HuH-7 (cell line): ENCODE results near the gene TEX53.
A peak's percentile ranks its signal among the peaks of the same experiment; 100 is the strongest.

Experiments
- DNase-seq: peaks from one replicate; pipeline ENCODE4 v3.0.0; 2011; ENCODE audit warnings: low spot score

The TEX53 gene

DNA sequence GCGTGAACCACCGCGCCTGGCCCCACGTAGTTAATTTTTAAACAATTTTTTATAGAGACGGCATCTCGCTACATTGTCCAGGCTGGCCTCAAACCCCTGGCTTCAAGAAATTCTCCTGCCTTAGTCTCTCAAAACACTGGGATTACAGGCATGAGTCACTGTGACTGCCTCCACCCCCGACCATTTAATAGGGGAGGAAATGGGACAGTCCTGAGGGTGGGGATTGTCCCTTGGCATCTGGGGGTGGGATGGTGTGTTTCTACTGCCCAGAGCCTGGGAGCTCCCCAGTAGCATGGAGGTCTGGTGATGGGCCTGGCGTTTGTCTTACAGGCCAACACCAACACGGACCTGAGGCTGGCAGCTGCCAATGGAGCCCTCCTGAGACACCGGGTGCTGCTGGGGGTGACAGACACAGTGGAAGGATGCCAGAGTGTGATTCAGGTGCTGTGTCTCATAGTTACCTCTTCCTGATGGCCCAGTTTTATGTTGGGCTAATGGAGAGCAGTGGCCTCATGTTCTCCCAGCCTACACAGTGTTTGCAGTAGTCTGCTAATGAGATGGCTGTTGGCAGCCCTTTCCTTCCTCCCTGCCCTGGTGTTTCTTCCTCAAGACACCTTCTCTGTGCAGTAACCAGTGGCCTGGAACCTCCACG is 24.0 kb downstream of the TEX53 start:
- no peak for DNase-seq

DNA sequence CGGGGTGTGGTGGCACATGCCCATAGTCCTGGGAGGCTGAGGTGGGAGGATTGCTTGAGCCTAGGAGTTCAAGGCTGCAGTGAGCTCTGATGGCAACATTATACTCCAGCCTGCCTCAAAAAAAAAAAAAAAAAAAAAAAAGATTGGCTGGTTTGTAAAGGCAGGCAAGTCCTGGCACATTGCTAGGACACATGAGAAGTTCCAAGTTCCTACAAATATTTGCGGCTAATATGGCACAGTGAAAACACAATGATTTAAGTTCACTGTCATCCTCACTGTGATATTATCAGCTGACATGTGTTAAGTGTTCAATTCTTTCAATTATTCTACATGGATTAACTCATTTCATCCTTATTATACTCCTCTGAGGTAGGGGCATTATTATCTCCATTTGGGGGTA is 26.4 kb downstream of the TEX53 start:
- no peak for DNase-seq

DNA sequence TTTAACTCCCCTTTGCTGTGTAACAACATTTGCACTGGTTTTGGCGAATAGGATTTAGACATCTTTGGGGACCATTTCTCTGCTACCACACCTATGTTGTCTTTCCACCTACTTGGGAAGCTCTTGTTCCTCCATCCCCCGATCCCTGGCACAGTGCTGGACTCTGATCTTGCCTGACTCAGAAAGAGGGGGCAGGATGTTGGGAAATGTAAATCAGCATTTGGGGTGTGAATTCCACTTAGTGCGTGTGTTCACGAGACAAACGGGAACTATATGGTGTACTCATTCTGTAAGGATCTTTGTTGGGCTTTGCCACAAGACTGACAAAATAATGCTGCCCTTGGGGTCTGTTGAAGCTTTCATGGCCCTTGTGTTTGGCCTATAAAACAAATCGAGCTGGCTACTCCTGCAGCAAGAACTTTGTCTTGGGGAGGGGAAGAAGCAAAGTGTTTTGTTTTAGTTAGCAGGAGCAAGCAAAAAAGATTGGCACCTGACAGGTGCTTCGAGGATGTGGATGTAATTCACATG is 28.0 kb downstream of the TEX53 start:
- DNase-seq, result no peak

DNA sequence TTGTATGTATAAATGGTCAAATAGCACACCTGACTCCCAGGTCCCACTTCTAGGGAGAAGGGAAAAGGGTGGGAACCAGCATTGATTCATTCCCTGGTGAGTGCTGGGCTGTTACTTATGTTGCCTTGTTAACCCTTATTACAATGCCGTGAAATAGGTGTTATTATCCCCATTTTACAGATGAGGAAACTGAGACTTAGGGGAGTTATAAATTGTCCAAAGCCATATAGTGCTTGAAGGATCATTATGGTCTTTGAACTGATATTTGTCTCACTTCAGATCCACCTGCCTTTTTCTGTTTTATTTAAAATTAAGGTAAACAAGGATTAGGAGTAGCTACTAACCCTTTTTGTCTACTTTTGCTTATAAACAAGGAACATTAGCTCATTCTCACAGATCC is 30.1 kb downstream of the TEX53 start:
- DNase-seq, result no peak

DNA sequence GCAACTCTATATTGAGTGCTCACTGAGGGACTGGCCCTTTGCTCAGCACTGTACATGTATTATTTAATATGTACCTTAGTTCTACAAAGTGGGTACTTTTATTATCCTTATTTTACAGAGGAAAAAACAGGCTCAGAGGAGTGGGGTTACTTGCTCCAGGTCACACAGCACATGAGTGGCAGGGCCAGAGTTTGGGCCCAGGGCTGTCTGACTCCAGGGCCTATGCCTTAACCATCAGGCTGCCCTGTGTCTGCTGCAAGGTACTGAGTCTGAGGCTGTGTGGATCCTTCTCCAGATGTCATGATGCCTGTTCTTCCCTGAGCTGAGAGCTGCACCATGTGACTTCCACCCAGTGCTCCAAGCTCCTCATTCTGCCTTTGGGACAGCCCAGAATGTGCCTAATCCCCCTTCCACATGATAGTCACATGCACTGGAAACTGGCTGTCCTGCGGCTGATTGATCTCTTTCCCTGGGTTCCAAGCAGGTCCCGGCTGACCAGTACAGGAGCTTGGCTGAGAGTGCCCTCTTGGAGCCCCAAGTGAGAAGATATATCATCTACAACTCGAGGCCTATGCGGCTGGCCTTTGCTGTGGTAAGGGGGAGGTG is 31.1 kb downstream of the TEX53 start:
- DNase-seq, result no peak

DNA sequence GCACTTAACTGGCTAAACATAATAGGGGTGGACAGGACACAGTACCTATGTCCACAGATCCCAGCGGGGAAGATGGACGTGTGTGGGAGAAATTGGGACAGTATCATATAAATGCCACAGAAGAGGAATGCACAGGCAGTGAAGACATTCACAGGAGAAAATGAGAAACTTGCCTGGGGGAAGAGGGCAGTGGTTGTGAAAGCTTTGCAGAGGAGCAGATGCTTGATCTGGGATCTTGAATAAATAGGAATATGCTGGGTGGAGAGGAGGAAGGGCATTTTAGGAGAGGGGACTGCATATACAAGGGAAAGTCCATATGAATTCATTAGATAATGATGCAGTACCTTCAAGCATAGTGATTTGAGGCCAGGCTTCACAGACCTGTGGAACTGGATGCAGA is 32.9 kb downstream of the TEX53 start:
- no peak for DNase-seq

GRCh38 chr9:114621975-114622609 is 35.5 kb downstream of the TEX53 start:
- no peak for DNase-seq

DNA sequence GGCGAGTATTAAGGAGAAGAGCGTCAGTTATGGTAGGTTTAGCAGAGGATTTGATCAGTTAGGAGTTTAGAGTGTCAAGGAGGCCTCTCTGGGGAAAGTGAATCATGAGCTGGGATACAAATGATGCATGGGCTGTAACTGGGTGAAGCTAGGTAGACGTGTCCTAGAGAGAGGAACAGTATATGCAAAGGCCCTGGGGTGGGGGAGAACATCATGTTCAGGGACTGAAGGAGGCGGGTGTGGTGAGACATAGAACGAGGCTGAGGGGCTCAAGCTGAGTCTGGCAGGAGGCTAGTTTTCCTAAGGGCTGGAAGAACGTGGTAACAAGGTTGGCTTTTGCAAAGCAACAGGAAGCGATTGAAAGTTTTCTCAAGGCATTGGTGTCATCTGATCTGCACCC is 36.0 kb downstream of the TEX53 start:
- no peak for DNase-seq

DNA sequence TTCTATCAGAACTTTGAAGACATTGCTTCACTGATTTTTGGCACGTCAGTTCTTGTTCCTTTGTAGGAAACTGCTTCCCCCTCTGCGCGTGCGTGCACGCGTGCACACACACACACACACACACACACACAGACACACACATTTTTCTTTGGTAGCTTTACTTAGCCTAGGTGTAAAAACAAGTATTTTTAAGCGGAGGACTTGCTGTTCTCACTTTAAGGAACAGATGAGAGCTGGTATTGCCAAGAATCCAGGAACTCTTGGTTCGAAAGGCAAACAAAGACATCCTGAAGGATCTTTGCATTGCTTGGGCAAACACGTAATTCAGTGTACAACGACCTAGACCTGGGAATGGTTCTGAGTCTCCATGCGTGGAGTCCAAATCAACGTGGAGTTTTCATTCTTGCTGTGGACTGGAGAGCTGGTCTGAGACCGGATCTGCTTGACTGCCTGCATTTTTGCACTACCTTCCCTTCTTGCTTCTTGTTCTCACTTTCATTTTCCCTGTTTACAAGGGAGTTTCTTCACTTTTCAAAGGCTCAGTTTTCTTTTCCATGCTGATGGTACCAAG is 38.3 kb downstream of the TEX53 start:
- no peak for DNase-seq

- DNase-seq, result no peak
Measured at GRCh38 chr9:114616684-114617520, 40.7 kb downstream of the TEX53 start.

GRCh38 chr9:114614373-114614772 is 43.2 kb downstream of the TEX53 start:
- DNase-seq, result no peak

DNA sequence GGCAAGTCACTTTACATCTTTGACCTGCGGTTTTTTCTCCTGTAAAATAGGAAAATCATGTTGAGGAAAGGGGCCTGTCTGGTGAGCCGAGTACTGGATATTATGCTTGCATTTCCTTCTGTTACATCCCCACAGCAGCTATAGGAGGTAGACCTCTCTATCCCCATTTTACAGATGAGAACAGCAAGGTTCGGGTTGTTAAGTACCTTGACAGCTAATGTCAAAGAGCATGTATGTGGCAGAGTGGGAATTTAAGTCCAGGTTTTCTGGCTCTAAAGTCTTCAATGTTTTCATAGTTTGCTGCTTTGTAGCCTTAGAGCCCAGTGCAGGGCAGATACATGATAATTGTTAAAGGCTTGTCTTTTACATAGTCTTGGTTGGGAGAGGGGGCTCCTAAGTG is 43.7 kb downstream of the TEX53 start:
- no peak for DNase-seq

GRCh38 chr9:114613087-114613486 is 44.5 kb downstream of the TEX53 start:
- no peak for DNase-seq

DNA sequence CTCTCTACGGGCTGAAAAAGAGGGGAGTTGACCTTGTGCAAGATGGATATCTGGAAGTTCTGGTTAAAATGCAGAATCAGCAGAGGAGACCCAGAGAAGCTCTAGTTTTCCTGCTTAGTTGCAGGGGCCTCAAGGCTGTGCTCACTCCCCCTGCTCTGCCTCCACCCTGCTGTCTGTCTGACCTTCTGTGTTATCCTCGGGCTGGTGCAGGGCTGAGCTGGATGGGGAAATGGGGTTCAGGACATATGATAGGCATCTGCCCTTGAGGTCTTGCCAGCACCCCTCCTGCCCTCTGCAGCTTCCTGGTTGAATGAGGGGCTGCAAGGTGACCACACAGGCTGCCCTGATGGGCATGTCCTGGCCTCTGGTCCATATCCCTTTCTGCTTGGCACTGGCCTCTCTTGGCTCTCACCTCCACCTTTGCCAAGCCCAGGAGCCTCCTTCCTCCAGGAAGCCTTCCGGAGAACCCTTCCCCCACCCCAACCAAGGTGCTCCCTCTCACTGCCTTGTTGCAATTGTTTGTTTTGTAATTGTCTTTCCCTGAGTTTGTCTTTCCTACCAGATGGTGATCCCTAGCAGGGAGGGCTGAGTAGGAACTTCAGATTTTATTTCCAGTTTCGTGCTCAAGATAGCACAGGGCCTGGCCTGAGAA is 45.2 kb downstream of the TEX53 start:
- DNase-seq, result no peak

- DNase-seq, result peak; percentile 57
Measured at GRCh38 chr9:114611516-114612271, 45.9 kb downstream of the TEX53 start.

DNA sequence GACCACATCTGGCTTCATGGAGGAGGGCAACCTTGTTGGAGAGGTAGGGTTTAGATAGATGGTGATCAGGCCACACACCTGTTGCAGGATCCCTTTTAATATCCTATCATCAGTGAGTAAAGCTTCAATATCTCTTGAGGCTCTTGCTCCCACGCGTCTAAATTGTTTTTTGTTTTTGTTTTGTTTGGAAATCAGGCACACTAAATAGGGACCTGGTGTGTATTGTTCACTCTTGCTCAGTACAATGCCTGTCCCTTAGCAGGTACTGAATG is 49.1 kb downstream of the TEX53 start:
- DNase-seq, result no peak

GRCh38 chr9:114607671-114608524 is 49.7 kb downstream of the TEX53 start:
- DNase-seq, result no peak

DNA sequence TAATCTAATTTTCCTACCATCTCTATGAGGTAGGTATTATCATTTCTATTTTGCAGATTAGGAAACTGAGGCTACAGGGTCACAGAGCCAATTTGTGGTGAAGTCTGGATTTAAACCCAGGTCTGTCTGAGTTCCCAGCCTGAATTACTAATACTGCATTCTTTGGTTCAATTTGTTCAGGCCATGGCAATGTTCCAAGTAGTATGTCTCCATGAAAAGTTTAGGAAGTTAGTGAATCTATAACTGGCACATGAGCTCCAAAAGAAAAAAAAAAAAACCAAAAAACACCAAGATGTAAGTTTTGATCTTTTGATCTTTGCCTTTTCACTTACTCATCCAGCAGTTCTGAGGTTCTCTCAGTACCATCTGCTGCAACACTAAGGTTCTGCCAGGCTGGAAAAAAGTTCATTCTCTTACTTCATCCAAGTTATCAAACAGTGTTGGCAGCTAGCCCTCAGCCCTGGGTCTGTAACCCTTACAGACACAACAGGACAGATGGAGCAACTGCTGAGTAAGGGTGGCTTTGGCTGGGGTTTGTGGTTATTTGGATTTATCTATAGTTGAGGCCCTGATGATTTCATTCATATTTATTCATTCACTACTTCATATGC is 50.9 kb downstream of the TEX53 start:
- no peak for DNase-seq
